GM15510 (cell line): ENCODE results near the gene LUZP2.

ENCODE experiments used
- POLR2A ChIP-seq: IDR thresholded peaks from 3 replicates; pipeline ENCODE4 v1.6.1; 2011; ENCODE audit warnings: borderline replicate concordance; ENCODE audit not compliant: insufficient read length; ENCODE audit errors: extremely low read depth

The LUZP2 gene

GRCh38 chr11:24932110-24933000 is 435.5 kb downstream of the LUZP2 start:
- TF ChIP-seq POLR2A: no peak

GRCh38 chr11:24934733-24935439 is 438.0 kb downstream of the LUZP2 start:
- no peak for TF ChIP-seq POLR2A

- TF ChIP-seq POLR2A: no peak
Observed at GRCh38 chr11:24944891-24945290, 448.0 kb downstream of the LUZP2 start.

GRCh38 chr11:24949406-24949805 is 452.6 kb downstream of the LUZP2 start:
- TF ChIP-seq POLR2A: no peak

- no peak for TF ChIP-seq POLR2A
Observed at GRCh38 chr11:24963852-24964251, 467.0 kb downstream of the LUZP2 start.

GRCh38 chr11:24965748-24966147 is 468.9 kb downstream of the LUZP2 start:
- TF ChIP-seq POLR2A: no peak

GRCh38 chr11:25037431-25037830 is 540.6 kb downstream of the LUZP2 start:
- no peak for TF ChIP-seq POLR2A

- TF ChIP-seq POLR2A: no peak
Observed at GRCh38 chr11:25038131-25038530, 541.3 kb downstream of the LUZP2 start.

- TF ChIP-seq POLR2A: no peak
Observed at GRCh38 chr11:25039165-25039564, 542.3 kb downstream of the LUZP2 start.

GRCh38 chr11:25048632-25049031 is 551.8 kb downstream of the LUZP2 start:
- no peak for TF ChIP-seq POLR2A

- TF ChIP-seq POLR2A: no peak
Observed at GRCh38 chr11:25052844-25053243, 556.0 kb downstream of the LUZP2 start.

GRCh38 chr11:25057861-25058260 is 561.0 kb downstream of the LUZP2 start:
- no peak for TF ChIP-seq POLR2A

- no peak for TF ChIP-seq POLR2A
Observed at GRCh38 chr11:25065746-25066145, 568.9 kb downstream of the LUZP2 start.

- no peak for TF ChIP-seq POLR2A
Observed at GRCh38 chr11:25066706-25067105, 569.9 kb downstream of the LUZP2 start.

- no peak for TF ChIP-seq POLR2A
Observed at GRCh38 chr11:25068451-25068850, 571.6 kb downstream of the LUZP2 start.
